SK-N-SH (cell line): ENCODE results near the gene GRK2. TPM values are rescaled to one million over a fixed set of nuclear protein-coding genes. Genes with fewer than 3 reads are reported as not detected.

Experiments
- CTCF ChIA-PET: fragments of 300-600, 350-600 bp; formaldehyde crosslinking; extraction: SDS; loops from one replicate; lab custom pipeline; 2021; lab: Yijun Ruan, JAX
- POLR2A ChIA-PET: fragments of 350-600 bp; sonication (Branson Sonifier 250); formaldehyde crosslinking; extraction: SDS; loops from one replicate; lab custom pipeline; 2020; ENCODE audit warnings: antibody characterized with exemption, inconsistent platforms; lab: Yijun Ruan, JAX
- DNase-seq: peaks from one replicate; pipeline ENCODE4 v3.0.0; 2012
- H2AFZ ChIP-seq: fragments of 200-600 bp; sonication (generic); 2 replicates; pipeline ENCODE4 v1.8.1; 2016; ENCODE audit warnings: antibody characterized with exemption, mild to moderate bottlenecking, low read depth
- H3F3A ChIP-seq: fragments of 200-600 bp; sonication (generic); replicated peaks from 2 replicates; pipeline ENCODE3; 2016; ENCODE audit warnings: antibody characterized with exemption, mild to moderate bottlenecking; ENCODE audit not compliant: insufficient read depth
- H3K27ac ChIP-seq, 2 experiments: fragments of 200-500 bp in 1 of 2; fragments of 200-600 bp in 1 of 2; sonication (Bioruptor generic) in 1 of 2; sonication (generic), shearing (Covaris generic) in 1 of 2; 2 replicates each; pipeline versions ENCODE4 v1.5.1 to v1.6.1; 2014 to 2016; ENCODE audit warnings: low read depth in 2 of 2, inconsistent platforms in 1 of 2, low read length in 1 of 2, mild to moderate bottlenecking in 1 of 2, mixed read lengths in 1 of 2
- H3K27me3 ChIP-seq: fragments of 200-600 bp; sonication (generic), shearing (Covaris generic); 2 replicates; pipeline ENCODE4 v1.6.1; 2016; ENCODE audit warnings: mixed run types; ENCODE audit not compliant: insufficient read depth
- H3K36me3 ChIP-seq, 2 experiments: fragments of 200-500 bp in 1 of 2; fragments of 200-600 bp in 1 of 2; sonication (Bioruptor generic) in 1 of 2; sonication (generic) in 1 of 2; replicated peaks in 1 of 2; 2 replicates each; pipeline versions ENCODE3 to v1.5.1; 2014 to 2016; ENCODE audit warnings: low read length in 1 of 2, mild to moderate bottlenecking in 1 of 2; ENCODE audit not compliant: insufficient read depth in 2 of 2, control insufficient read depth in 1 of 2
- H3K4me1 ChIP-seq, 2 experiments: fragments of 200-500 bp in 1 of 2; fragments of 200-600 bp in 1 of 2; sonication (Bioruptor generic) in 1 of 2; sonication (generic), shearing (Covaris generic) in 1 of 2; 2 replicates each; pipeline versions ENCODE4 v1.5.1 to v1.6.1; 2014 to 2016; ENCODE audit warnings: low read depth in 1 of 2, low read length in 1 of 2, mixed run types in 1 of 2; ENCODE audit not compliant: insufficient read depth in 2 of 2, control insufficient read depth in 1 of 2
- H3K4me2 ChIP-seq: fragments of 200-600 bp; sonication (generic), shearing (Covaris generic); 2 replicates; pipeline ENCODE4 v1.6.1; 2017; ENCODE audit warnings: mixed run types
- H3K4me3 ChIP-seq, 2 experiments: fragments of 200-500 bp in 1 of 2; fragments of 200-600 bp in 1 of 2; sonication (Bioruptor generic) in 1 of 2; sonication (generic), shearing (Covaris generic) in 1 of 2; 2 replicates each; pipeline versions ENCODE4 v1.5.1 to v1.8.1; 2014 to 2016; ENCODE audit warnings: low read depth in 2 of 2, inconsistent platforms in 1 of 2, low read length in 1 of 2, mild to moderate bottlenecking in 1 of 2, mixed read lengths in 1 of 2, moderate library complexity in 1 of 2
- H3K79me2 ChIP-seq: fragments of 200-600 bp; sonication (generic); 2 replicates; pipeline ENCODE4 v1.8.1; 2017; ENCODE audit warnings: mild to moderate bottlenecking; ENCODE audit not compliant: insufficient read depth
- H3K9ac ChIP-seq: fragments of 200-600 bp; sonication (generic); 2 replicates; pipeline ENCODE4 v1.6.1; 2017; ENCODE audit warnings: mixed run types
- H3K9me2 ChIP-seq: fragments of 200-600 bp; sonication (generic); 2 replicates; pipeline ENCODE4 v1.6.1; 2017; ENCODE audit warnings: mixed run types
- H3K9me3 ChIP-seq: fragments of 200-600 bp; sonication (generic); 2 replicates; pipeline ENCODE4 v1.6.1; 2017; ENCODE audit warnings: mixed run types, mild to moderate bottlenecking, moderate library complexity
- H4K20me1 ChIP-seq: fragments of 200-600 bp; sonication (generic); 2 replicates; pipeline ENCODE4 v1.6.1; 2017; ENCODE audit warnings: mild to moderate bottlenecking, mixed run types; ENCODE audit not compliant: insufficient read depth
- CHD2 ChIP-seq: fragments of 150-350 bp; IDR thresholded peaks from 2 replicates; pipeline ENCODE4 v1.6.1; 2018; ENCODE audit warnings: low read length; ENCODE audit not compliant: partially characterized antibody
- FOSL2 ChIP-seq: IDR thresholded peaks from 2 replicates; pipeline ENCODE4 v1.4.0; 2012; ENCODE audit warnings: low read depth, mild to moderate bottlenecking, moderate library complexity, borderline replicate concordance
- FOXJ3 ChIP-seq: sonication (generic); formaldehyde crosslinking; IDR thresholded peaks from 2 replicates; pipeline ENCODE4 v1.5.1; 2020; ENCODE audit warnings: mild to moderate bottlenecking, missing genetic modification reagents
- GATA2 ChIP-seq: sonication (generic); formaldehyde crosslinking; IDR thresholded peaks from 2 replicates; pipeline ENCODE4 v1.5.0; 2020; ENCODE audit warnings: mild to moderate bottlenecking, missing genetic modification reagents
- JUND ChIP-seq: IDR thresholded peaks from 2 replicates; pipeline ENCODE4 v1.4.0; 2012
- MXI1 ChIP-seq: IDR thresholded peaks from 2 replicates; pipeline ENCODE4 v1.6.1; 2012; ENCODE audit warnings: mild to moderate bottlenecking, low read depth, low read length, improper control_type of control experiment
- NFIC ChIP-seq: IDR thresholded peaks from 2 replicates; pipeline ENCODE4 v1.4.0; 2012; ENCODE audit warnings: borderline replicate concordance
- NRF1 ChIP-seq: IDR thresholded peaks from 2 replicates; pipeline ENCODE4 v1.6.1; 2012; ENCODE audit warnings: low read depth, mild to moderate bottlenecking, low read length
- RFX5 ChIP-seq: IDR thresholded peaks from 2 replicates; pipeline ENCODE4 v1.6.1; 2012; ENCODE audit warnings: mild to moderate bottlenecking, improper control_type of control experiment, low read length
- WGBS: methylation state at CpG from one replicate; pipeline ENCODE4 v1.1.6; 2017; ENCODE audit warnings: low lambda C conversion rate; 5-methylcytosine and 5-hydroxymethylcytosine counted together
- polyA plus RNA-seq, 3 experiments: library from polyadenylated mRNA; depleted of rRNA; stranded (reverse); fragments of >200 nt; gene quantifications; 2 replicates each; pipeline ENCODE4 v1.2.3, GENCODE V29; 2012
- TF ChIP-seq, protein P1 (sequence below): fragments of 150-350 bp; IDR thresholded peaks from 2 replicates; pipeline ENCODE4 v1.6.1; 2016; ENCODE audit warnings: mild to moderate bottlenecking, low read depth, low read length
- TF ChIP-seq, protein P2 (sequence below): IDR thresholded peaks from 2 replicates; pipeline ENCODE4 v1.4.0; 2012; ENCODE audit warnings: low read depth, borderline replicate concordance
- TF ChIP-seq, protein P3 (sequence below): IDR thresholded peaks from 2 replicates; pipeline ENCODE4 v1.4.0; 2012; ENCODE audit warnings: low read depth, borderline replicate concordance
- TF ChIP-seq, protein P4 (sequence below): IDR thresholded peaks from 2 replicates; pipeline ENCODE4 v1.4.0; 2012; ENCODE audit warnings: low read depth
- TF ChIP-seq, protein P5 (sequence below): IDR thresholded peaks from 2 replicates; pipeline ENCODE4 v1.6.1; 2012; ENCODE audit warnings: mild to moderate bottlenecking, low read depth, low read length, moderate library complexity

GRK2 gene
- polyA plus RNA-seq, 1 of the 3 experiments (the other 2 are of a cell fraction), result 48.5 TPM

DNA sequence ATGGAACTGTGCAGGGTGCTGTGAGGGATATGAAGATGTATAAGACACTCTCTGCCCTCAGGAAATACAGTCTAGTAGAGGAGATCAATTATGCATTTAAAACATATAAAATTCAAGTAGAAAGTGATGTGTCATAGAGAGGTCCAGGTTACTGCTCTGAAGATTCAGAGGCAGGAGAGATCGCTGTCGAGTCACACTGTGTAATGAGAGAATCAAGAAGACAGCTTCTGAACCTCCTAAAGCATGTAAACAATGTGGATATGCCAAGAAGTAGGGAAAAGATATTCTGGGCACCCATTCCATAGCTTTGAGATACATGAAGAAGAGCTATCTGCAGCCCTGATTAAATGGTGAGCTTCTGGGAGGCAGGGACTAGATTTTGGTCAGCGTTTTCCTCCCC lies 53.7 kb downstream of the GRK2 start:
- H3K4me1 ChIP-seq, result peaks cover 4 to 8% of the 10 kb centered on the region in 2 experiments; a peak in 1 of 4 replicates
- no peaks in the 10 kb centered on the region for H3K9me2 ChIP-seq
- no peak overlapping the region for H3K4me2 ChIP-seq
- no peak overlapping the region for H3K9ac ChIP-seq
- H3K4me3 ChIP-seq, result no peak overlapping the region
- H3K9me3 ChIP-seq, result no peaks in the 10 kb centered on the region
- H2AFZ ChIP-seq, result no peak overlapping the region
- peaks cover 17% of the 10 kb centered on the region for H3F3A ChIP-seq
- no peak overlapping the region for H3K27ac ChIP-seq
- H3K79me2 ChIP-seq, result 0 out of 2 replicates have a peak, but pooled peaks cover 4% of the 10 kb centered on the region
- ChIA-PET POLR2A (interaction anchor here (1.9 to 4.3 kb wide), 2 partner anchors 33 to 58 kb away, joined by 6 to 19 read pairs; partner anchors contain the start of gene POLD4), CTCF (interaction anchor here (1.6 to 12.0 kb wide), 5 partner anchors 17 to 62 kb away, joined by 4 to 274 read pairs (median 31); partner anchors contain the start of genes ANKRD13D, GRK2 and SSH3)
- H3K27me3 ChIP-seq, result no peaks in the 10 kb centered on the region
- H4K20me1 ChIP-seq, result no peaks in the 10 kb centered on the region
- WGBS, result 86% methylated on average over 3 of the region's 3 CpGs
- TF ChIP-seq NFIC (no peak), MXI1 (no peak), JUND (no peak), GATA2 (no peak), NRF1 (no peak), CHD2 (no peak), FOXJ3 (CRISPR knock-in tag) (no peak), RFX5 (no peak), FOSL2 (no peak)
- TF ChIP-seq, protein P1, sequence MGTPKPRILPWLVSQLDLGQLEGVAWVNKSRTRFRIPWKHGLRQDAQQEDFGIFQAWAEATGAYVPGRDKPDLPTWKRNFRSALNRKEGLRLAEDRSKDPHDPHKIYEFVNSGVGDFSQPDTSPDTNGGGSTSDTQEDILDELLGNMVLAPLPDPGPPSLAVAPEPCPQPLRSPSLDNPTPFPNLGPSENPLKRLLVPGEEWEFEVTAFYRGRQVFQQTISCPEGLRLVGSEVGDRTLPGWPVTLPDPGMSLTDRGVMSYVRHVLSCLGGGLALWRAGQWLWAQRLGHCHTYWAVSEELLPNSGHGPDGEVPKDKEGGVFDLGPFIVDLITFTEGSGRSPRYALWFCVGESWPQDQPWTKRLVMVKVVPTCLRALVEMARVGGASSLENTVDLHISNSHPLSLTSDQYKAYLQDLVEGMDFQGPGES, result no peak
- TF ChIP-seq, protein P2, sequence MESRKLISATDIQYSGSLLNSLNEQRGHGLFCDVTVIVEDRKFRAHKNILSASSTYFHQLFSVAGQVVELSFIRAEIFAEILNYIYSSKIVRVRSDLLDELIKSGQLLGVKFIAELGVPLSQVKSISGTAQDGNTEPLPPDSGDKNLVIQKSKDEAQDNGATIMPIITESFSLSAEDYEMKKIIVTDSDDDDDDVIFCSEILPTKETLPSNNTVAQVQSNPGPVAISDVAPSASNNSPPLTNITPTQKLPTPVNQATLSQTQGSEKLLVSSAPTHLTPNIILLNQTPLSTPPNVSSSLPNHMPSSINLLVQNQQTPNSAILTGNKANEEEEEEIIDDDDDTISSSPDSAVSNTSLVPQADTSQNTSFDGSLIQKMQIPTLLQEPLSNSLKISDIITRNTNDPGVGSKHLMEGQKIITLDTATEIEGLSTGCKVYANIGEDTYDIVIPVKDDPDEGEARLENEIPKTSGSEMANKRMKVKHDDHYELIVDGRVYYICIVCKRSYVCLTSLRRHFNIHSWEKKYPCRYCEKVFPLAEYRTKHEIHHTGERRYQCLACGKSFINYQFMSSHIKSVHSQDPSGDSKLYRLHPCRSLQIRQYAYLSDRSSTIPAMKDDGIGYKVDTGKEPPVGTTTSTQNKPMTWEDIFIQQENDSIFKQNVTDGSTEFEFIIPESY, result no peak
- TF ChIP-seq, protein P3, sequence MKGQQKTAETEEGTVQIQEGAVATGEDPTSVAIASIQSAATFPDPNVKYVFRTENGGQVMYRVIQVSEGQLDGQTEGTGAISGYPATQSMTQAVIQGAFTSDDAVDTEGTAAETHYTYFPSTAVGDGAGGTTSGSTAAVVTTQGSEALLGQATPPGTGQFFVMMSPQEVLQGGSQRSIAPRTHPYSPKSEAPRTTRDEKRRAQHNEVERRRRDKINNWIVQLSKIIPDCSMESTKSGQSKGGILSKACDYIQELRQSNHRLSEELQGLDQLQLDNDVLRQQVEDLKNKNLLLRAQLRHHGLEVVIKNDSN, result no peak
- TF ChIP-seq, protein P4, sequence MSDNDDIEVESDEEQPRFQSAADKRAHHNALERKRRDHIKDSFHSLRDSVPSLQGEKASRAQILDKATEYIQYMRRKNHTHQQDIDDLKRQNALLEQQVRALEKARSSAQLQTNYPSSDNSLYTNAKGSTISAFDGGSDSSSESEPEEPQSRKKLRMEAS, result no peak
- TF ChIP-seq, protein P5, sequence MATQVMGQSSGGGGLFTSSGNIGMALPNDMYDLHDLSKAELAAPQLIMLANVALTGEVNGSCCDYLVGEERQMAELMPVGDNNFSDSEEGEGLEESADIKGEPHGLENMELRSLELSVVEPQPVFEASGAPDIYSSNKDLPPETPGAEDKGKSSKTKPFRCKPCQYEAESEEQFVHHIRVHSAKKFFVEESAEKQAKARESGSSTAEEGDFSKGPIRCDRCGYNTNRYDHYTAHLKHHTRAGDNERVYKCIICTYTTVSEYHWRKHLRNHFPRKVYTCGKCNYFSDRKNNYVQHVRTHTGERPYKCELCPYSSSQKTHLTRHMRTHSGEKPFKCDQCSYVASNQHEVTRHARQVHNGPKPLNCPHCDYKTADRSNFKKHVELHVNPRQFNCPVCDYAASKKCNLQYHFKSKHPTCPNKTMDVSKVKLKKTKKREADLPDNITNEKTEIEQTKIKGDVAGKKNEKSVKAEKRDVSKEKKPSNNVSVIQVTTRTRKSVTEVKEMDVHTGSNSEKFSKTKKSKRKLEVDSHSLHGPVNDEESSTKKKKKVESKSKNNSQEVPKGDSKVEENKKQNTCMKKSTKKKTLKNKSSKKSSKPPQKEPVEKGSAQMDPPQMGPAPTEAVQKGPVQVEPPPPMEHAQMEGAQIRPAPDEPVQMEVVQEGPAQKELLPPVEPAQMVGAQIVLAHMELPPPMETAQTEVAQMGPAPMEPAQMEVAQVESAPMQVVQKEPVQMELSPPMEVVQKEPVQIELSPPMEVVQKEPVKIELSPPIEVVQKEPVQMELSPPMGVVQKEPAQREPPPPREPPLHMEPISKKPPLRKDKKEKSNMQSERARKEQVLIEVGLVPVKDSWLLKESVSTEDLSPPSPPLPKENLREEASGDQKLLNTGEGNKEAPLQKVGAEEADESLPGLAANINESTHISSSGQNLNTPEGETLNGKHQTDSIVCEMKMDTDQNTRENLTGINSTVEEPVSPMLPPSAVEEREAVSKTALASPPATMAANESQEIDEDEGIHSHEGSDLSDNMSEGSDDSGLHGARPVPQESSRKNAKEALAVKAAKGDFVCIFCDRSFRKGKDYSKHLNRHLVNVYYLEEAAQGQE, result no peak
- no peak for DNase-seq
- H3K36me3 ChIP-seq, result no peaks in the 10 kb centered on the region
